Stimulated activated CD8-positive, alpha-beta memory T cell treated with anti-CD3 and anti-CD28 coated beads, Interleukin-15, amount 100 ng/mL, for 4 hours (primary cell): Measurements from ENCODE around the gene TMEM200B.
"Not testable (repeated sequence)": the region's sequence is repeated elsewhere in the genome, so short reads cannot be mapped to it uniquely, and the experiment has no call there.

Source experiments
- DNase-seq, 2 donors: peaks; one replicate each; pipeline ENCODE4 v3.0.0-alpha.2; 2020; ENCODE audit warnings: low read depth in 2 of 2

The TMEM200B gene

GRCh38 chr1:29123887-29124365 is at the start of gene TMEM200B:
TSS of gene TMEM200B (minus strand) at chr1:29123903. CDS start at chr1:29121828, 2,075 bp downstream.
- DNase-seq = no peak

- DNase-seq = no peak
Measured at GRCh38 chr1:29172415-29172939, 48.8 kb upstream of the TMEM200B start.

- no peak for DNase-seq
Measured at GRCh38 chr1:29171521-29171920, 47.8 kb upstream of the TMEM200B start.

GRCh38 chr1:29171089-29171488 is 47.4 kb upstream of the TMEM200B start:
- no peak for DNase-seq

- no peak for DNase-seq
Measured at GRCh38 chr1:29169976-29170375, 46.3 kb upstream of the TMEM200B start.

GRCh38 chr1:29167904-29168303 is 44.2 kb upstream of the TMEM200B start:
- no peak for DNase-seq

- DNase-seq = no peak
Measured at GRCh38 chr1:29166291-29166878, 42.7 kb upstream of the TMEM200B start.

GRCh38 chr1:29164588-29164987 is 40.9 kb upstream of the TMEM200B start:
- DNase-seq = no peak

- no peak for DNase-seq
Measured at GRCh38 chr1:29162476-29163138, 38.9 kb upstream of the TMEM200B start.

GRCh38 chr1:29162025-29162424 is 38.3 kb upstream of the TMEM200B start:
- DNase-seq = no peak

GRCh38 chr1:29159773-29160172 is 36.1 kb upstream of the TMEM200B start:
- DNase-seq = no peak

- DNase-seq = no peak
Measured at GRCh38 chr1:29157269-29157601, 33.5 kb upstream of the TMEM200B start.

- DNase-seq = no peak
Measured at GRCh38 chr1:29156543-29157268, 33.0 kb upstream of the TMEM200B start.

- no peak for DNase-seq
Measured at GRCh38 chr1:29152046-29152805, 28.5 kb upstream of the TMEM200B start.

- not testable (repeated sequence) for DNase-seq
Measured at GRCh38 chr1:29150346-29150745, 26.6 kb upstream of the TMEM200B start.

- no peak for DNase-seq
Measured at GRCh38 chr1:29148656-29149491, 25.2 kb upstream of the TMEM200B start.

GRCh38 chr1:29145739-29146437 is 22.2 kb upstream of the TMEM200B start:
- DNase-seq = no peak

GRCh38 chr1:29144178-29144577 is 20.5 kb upstream of the TMEM200B start:
- no peak for DNase-seq

GRCh38 chr1:29142714-29143113 is 19.0 kb upstream of the TMEM200B start:
- no peak for DNase-seq

GRCh38 chr1:29136391-29136915 is 12.8 kb upstream of the TMEM200B start:
- DNase-seq = no peak
